ENCODE measurements around the gene RNU1-3.
"Not testable (repeated sequence)": the region's sequence is repeated elsewhere in the genome, so short reads cannot be mapped to it uniquely, and the experiment has no call there.

Gene RNU1-3

DNA sequence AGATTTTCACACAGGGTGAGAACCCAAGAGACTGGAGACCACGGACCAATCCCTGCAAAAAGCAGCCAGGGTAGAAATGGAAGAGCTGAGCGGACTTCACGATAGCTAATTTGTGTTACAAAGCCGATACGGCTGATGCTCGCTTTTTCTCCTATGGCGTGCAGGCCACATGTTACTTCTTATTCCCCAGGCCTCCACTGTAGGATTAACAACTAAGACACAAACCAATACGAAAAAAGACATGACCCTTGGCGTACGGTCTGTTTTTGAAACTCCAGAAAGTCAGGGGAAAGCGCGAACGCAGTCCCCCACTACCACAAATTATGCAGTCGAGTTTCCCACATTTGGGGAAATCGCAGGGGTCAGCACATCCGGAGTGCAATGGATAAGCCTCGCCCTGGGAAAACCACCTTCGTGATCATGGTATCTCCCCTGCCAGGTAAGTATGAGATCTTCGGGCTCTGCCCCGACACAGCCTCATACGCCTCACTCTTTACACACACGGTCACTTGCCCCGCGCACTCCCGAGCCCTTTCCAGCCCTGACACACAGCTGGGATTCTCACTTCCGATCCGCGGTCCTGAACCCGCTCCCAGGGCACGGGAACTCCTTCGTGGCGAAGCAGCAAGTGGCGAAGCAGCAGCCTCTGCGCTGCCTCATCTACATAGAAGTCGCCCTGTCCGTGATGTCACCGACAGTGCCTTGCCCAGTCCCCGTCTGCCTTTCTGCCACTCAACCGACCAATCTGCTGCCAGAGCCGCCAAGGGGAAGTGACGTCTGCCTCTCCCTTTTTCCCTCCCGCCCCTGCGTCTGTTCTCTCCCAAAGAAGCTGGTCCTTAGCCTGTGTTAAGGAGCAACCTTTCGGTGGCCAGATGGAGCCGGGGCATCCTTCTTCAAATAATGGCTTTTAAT is at the start of gene RNU1-3:
RNU1-3 (minus strand) TSS at position 447 of the 912 bp plus-strand sequence.
- DNase-seq (ENCODE audit: low spot score): not testable (repeated sequence)

- DNase-seq (ENCODE audit: low spot score): not testable (repeated sequence)
These were observed 46.7 kb upstream of the RNU1-3 start for GRCh38 chr1:16713480-16713879.

DNA sequence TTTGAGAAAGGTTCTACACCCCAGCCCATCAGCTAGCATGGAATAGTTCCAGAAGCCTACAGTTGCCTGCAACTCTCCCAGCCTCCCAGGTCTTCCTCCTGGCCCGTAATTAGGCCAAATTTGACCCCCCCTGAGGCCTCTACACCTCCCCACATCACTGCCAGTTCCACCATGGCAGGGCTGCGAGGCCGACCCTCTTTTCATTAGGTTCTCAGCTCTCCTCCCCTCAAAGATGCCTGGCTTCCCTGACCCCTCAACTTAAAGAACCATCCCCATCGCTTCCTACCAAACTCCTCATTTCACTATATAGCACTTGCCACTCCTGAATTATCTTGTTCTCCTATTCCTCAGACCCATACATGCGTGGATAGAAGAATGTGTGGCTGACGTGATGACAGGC is 46.2 kb upstream of the RNU1-3 start:
- DNase-seq (ENCODE audit: low spot score): not testable (repeated sequence)

DNA sequence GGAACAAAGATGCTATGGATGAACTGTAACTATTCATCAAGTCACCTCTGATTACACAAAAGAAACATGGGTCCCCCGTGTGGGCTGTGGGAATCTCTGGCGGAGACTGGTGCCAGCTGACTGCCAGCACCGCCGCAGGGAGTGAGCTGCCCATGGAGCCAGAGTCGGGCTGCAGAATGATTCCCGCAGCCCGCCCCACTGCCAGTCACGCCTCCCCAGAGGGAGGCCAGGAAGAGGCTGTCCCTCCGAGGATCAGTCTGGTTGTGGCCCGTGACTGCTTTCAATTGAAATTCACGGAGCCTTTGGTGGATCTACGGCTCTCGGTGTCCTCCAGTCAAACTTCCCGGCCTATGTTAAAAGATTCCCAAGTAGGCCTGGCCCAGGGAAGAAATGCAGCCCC is 45.8 kb upstream of the RNU1-3 start:
- not testable (repeated sequence) for DNase-seq (ENCODE audit: low spot score)

- not testable (repeated sequence) for DNase-seq (ENCODE audit: low spot score)
These were observed 45.4 kb upstream of the RNU1-3 start for GRCh38 chr1:16712131-16712530.

GRCh38 chr1:16710618-16711017 is 43.9 kb upstream of the RNU1-3 start:
- DNase-seq (ENCODE audit: low spot score): not testable (repeated sequence)

DNA sequence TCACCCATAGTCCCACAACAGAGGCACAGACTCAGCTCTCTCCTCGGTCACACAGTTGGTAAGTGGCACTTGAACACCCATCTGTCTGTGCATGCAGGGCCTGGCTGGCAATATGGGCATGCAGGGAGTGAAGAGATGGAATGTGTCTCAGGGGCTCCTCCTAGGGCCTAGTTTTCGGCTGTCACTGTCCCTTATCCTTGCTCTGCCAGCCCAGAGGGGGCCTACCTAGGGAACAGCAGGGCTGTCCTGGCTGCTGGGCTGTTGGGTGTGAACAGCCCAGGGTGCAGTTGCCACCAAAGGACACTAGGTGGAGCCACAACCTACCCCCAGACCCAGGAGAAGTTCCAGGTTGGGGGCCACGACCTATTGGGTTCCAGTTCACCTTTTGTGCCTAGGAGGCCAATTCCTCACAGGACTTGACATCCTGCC is 42.9 kb upstream of the RNU1-3 start:
- DNase-seq (ENCODE audit: low spot score): not testable (repeated sequence)

- DNase-seq (ENCODE audit: low spot score): not testable (repeated sequence)
These were observed 42.0 kb upstream of the RNU1-3 start for GRCh38 chr1:16708704-16709103.

DNA sequence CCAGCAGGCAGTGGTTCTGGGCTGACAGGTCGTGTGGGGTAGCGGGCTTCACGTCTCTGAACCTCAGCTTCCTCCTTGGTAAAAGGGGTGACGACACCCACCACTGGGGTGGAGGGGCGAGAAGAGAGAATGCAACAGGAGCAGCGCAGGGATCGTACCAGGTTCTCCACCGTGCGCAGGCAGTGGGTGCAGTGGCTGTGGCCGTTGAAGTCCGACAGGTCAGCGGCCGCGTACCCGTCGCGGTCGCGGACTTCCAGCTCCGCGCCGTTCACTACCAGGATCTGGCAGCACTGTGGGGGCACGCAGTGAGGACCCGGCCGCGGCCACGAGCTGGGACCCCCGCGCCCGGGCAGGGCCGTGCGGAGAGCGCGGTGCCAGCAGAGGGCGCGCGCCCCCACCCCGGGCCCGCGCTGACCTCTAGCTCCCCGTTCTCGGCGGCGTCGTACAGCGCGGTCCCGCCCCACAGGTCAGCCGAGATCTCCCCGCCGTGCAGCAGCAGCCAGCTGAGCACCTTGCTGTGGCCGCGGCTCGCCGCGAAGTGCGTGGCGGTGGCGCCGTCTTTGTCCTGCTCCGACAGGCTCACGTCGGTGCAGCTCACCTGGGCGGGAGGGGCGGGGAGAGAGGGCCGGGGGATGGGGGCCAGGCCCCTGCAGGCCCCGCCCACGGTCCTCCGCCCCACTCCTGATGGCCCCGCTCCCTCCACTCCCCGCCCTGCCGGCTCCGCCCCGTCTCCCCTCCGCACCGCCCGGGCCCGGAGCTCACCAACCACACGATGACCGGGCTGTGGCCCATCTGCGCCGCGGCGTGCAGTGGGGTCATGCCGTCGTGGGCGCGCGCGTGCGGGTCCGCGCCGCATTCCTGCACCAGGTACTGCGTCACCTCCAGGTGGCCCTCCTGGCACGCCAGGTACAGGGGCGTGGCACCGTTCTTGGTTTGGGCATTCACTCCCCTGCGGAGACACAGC is 40.7 kb upstream of the RNU1-3 start:
- DNase-seq (ENCODE audit: low spot score): not testable (repeated sequence)

GRCh38 chr1:16706302-16706701 is 39.6 kb upstream of the RNU1-3 start:
- DNase-seq (ENCODE audit: low spot score): not testable (repeated sequence)

DNA sequence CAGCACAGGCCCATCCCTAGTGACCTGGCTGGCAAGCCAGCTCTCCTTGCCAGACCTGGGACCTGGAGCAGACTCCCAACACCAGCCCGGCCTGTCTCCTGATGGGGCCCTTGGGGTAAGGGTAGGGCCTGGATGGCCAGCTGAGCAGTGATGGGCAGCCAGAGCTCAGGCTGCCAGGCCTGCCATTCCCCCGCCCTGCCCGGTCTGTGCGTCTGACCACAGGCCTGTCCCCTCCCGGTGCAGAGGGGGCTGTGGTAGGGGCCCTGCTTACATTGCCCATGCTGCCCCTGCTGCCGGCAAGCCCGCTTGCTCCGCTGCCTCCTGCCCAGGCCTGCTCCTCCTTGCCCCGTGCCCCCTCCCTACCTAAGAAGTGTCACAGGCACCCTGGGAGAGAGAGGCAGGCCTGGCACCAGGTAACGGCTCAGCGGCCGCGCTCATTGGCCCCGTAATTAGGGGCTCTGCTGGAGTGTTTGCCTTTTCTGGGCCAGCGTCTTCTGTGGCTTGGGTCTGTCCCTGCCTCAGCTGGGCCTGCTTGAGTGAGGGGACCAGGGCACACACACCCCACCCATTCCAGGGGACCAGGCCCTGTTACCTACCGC is 37.9 kb upstream of the RNU1-3 start:
- not testable (repeated sequence) for DNase-seq (ENCODE audit: low spot score)

DNA sequence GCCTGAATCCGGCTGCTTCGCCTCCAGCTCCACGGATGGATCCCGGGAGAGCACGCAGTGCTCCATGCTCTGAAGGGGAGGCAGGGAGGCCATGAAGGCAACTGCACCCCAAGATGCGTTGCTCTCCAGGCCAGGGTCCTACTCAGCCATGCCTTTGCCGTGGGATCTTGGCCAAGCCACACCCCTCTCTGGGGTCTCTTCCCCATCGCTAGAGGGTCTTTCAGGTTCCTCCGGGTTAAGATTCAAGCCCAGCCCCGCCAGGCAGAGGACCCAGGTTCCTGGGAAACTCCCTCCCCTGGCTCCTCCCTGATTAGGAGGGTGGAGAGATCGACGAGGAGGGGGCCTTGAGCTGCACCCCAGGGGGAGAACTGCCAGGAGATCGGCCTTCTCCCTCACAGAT is 37.3 kb upstream of the RNU1-3 start:
- DNase-seq (ENCODE audit: low spot score): not testable (repeated sequence)

- not testable (repeated sequence) for DNase-seq (ENCODE audit: low spot score)
These were observed 36.9 kb upstream of the RNU1-3 start for GRCh38 chr1:16703602-16704001.

DNA sequence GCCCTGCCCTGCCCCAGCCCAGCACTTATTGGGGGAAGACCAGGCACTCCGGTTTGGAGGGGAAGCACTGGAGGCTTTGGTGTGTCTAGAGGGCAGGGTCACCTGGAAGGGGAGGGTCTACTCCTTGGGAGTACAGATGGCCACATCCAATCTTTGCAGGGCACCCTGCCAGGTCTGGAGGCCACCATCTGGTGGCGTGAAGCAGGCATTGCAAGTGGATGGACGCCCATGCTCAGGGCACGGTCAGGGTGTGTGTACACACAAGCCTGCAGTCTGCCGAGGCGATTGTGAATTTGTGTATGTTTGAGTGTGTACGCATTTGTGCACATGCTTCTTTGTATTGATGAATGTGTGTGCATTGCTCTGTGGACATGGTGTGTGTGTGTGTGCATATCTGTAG is 36.4 kb upstream of the RNU1-3 start:
- DNase-seq (ENCODE audit: low spot score): not testable (repeated sequence)

GRCh38 chr1:16702280-16702679 is 35.5 kb upstream of the RNU1-3 start:
- DNase-seq (ENCODE audit: low spot score): not testable (repeated sequence)

- not testable (repeated sequence) for DNase-seq (ENCODE audit: low spot score)
These were observed 34.4 kb upstream of the RNU1-3 start for GRCh38 chr1:16701189-16701588.

DNA sequence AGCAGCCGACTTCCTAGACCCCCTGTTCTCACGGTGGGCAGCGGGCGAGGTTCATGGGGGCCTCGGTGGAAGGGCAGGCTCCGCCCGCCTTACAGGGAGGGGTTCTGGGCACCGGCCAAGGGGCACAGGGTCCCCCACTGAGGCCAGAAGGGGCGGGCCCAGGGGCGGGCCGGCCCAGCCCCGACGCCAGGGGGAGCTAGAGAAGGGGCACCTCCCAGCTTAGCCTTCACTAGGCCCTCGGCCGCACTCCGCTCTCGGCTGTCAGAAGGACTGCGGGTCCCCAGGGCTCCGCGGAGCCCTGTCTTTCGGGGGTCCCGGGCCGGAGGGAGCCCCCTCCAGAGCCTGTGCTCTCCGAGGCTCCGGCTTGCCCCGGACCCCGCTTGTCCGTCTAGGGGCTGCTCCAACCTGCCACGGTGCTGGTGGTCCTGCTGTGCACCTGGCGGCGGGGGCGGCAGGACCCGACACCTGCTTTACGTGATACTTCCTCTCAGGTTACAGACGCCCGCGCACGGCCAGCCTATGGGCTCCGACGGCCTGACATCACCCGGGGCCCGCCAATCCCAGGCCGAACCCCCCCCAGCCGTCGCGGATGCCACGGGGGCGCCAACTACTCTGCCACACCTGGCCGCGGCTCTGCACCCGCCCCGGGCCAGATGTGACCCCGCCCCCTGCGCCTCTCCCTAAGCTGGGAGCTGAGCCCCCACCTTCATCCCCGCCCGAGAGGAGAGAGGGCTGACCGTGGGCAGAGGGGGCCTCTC is 33.6 kb upstream of the RNU1-3 start:
- DNase-seq (ENCODE audit: low spot score): not testable (repeated sequence)

DNA sequence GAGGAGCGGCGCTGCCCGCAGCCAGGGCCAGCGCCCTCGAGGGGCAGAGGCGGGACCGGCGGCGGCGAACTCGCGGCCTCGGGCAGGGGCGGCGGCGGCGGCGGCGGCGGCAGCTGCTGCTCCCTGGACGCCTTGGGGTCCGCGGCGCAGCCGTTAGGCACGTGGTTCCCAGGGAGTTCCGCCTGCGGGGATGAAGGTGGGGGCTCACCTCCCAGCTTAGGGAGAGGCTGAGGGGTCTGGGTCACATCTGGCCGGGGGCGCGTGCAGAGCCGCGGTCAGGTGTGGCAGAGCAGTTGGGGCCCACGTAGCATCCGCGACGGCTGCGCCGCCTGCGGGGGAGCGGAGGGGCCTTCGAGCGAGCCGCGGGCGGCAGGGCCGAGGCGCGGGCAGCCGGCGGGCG is 32.7 kb upstream of the RNU1-3 start:
- DNase-seq (ENCODE audit: low spot score): not testable (repeated sequence)

DNA sequence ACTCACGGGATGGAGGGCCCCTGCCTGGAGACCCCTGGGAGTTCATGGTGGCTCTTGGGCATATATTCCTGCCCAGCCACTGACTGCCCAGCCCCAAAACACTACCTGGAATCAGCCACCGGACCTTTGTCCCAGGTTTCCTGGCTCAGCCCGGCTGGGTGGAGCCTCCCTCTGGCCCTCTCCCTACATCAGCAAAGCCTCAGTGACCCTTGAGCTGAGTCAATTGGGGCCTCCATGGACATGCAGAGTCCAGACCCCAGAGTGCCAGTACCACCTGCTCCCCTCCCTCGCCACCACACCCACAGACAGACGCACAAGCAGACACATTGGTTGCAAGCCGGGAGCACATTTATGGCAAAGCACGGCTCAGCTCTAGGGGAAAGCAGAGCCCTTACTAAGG is 30.4 kb upstream of the RNU1-3 start:
- DNase-seq (ENCODE audit: low spot score): not testable (repeated sequence)

DNA sequence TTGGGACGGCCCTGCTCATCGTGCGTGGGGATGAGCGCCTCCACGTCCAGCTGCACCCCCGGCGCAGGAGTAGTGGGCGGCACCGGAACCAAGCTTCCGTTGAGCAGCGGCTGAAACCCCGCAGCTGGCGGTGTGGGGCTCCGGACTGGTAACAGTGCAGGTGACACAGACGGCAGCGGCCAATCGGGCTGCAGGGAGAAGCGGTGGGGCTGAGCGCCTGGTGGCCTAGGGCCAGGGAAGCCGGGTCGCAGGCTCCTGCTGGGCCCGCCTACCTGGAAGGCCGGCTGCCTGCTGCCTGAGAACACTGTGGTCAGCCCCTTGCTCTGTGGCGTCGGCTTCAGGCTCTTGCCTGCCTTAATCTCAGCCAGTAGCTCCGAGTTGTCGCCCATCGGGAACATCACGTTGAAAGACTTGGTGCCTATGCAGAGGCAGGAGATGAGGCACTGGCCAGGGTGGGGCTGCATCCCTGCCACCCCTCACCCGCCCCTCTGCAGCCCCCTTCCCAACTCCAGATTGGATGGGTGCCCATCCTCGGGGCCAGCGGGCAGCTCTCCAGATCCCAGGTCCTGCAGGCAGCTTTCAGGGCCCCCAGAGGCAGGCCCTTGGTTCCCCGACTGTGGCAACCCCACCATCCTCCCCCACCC is 29.9 kb upstream of the RNU1-3 start:
- DNase-seq (ENCODE audit: low spot score): not testable (repeated sequence)

DNA sequence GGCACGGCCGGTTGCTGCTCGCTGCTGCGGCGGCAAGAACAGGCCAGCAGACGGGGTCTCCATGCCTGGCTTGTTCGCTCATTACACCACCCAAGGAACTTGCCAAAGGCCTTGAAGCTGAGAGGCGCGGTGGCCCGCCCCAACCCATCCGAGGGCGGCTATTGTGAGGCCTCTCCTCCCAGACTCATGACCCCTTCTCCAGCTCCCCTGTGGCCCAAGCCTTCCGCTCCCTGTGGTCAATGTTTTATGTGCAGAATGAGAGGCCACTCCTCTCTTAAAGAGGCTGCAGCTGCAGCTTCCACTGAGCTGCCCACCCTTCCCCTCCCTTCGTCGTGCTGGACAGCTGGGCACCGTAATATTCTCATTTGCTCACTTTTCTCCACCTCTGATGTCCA is 27.6 kb upstream of the RNU1-3 start:
- DNase-seq (ENCODE audit: low spot score): not testable (repeated sequence)

Measured in iPS-NIHi11 (cell line).